Measurements from ENCODE around the gene ZNF692. TPM values are rescaled to one million over a fixed set of nuclear protein-coding genes. Genes with fewer than 3 reads are reported as not detected.

The ZNF692 gene
- total and polyA plus RNA-seq, 2 donors (not counting 3 experiments of a cell fraction or from before 2014, with no cell fraction given), result 32.6 to 36.6 TPM

DNA sequence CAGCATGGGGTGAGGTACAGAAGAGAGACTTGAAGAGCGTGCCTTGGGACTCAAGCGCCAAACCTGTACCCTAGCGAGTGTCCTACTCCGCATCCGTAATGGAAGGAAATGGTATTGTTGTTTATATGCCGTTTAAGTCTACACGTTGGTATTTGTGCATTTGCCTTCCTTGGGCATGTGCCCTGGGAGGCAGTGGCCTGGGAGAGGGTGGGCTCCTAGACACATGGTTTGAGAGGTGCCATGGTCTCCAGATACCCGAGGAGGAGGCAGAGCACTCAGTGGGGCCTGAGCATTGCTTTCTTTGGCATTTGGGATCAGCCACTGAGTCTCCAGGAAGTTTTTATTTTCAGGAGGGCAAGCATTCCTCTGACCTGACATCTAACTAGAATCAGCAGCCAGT lies 14.4 kb downstream of the ZNF692 start:
- Histone ChIP-seq H4K20me1 (replicated peaks; ENCODE audit: control insufficient read depth, extremely low read depth, insufficient read depth, low read length) (no peaks in the 10 kb centered on the region), H3K79me2 (ENCODE audit: control insufficient read depth, insufficient read depth, low read length) (peaks cover 12% of the 10 kb centered on the region), H3K4me3 (replicated peaks in 1 of 3; ENCODE audit: insufficient read depth in 1 of 3, low read depth in 1 of 3, low read length in 3 of 3) (no peak overlapping the region), H3K9me3 (replicated peaks; ENCODE audit: control insufficient read depth, insufficient read depth, low read length) (no peaks in the 10 kb centered on the region), H3K36me3 (ENCODE audit: control insufficient read depth in 2 of 2, extremely low read depth in 1 of 2, insufficient read depth in 2 of 2, low read length in 2 of 2) (peaks cover 6 to 22% of the 10 kb centered on the region in 2 experiments), H3K27me3 (ENCODE audit: control insufficient read depth in 2 of 2, insufficient read depth in 2 of 2, low read length in 2 of 2) (no peaks in the 10 kb centered on the region), H3K27ac (ENCODE audit: insufficient read depth, low read depth, low read length) (no peak overlapping the region), H3K9me1 (replicated peaks; ENCODE audit: control insufficient read depth, extremely low read depth, insufficient read depth, low read length) (no peaks in the 10 kb centered on the region), H3K9ac (replicated peaks; ENCODE audit: extremely low read depth, insufficient read depth, low read length) (no peak overlapping the region), H3K4me2 (ENCODE audit: insufficient read depth, low read length) (no peak overlapping the region), H3K4me1 (ENCODE audit: control insufficient read depth, extremely low read depth, insufficient read depth, low read length) (no peaks in the 10 kb centered on the region), H2AFZ (ENCODE audit: low read depth, low read length) (no peak overlapping the region)
- no TSS peak for BruUV-seq (replicated peaks)
- ChIA-PET CTCF (no interaction called here), POLR2A (no interaction called here)
- dilution Hi-C loops (cut with MboI; ENCODE audit: extremely low pct_ligation_motif_present, low sequenced_read_pairs), result no loop called here
- intact Hi-C loops (cut with micrococcal nuclease), result no loop called here
- FAIRE-seq (no peak), DNase-seq (ENCODE audit: low read depth, low spot score) (no peak)
- TF ChIP-seq, protein P1, sequence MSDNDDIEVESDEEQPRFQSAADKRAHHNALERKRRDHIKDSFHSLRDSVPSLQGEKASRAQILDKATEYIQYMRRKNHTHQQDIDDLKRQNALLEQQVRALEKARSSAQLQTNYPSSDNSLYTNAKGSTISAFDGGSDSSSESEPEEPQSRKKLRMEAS (IDR thresholded peaks at IDR 0.05; ENCODE audit: insufficient read depth, insufficient read length), result no peak
- TF ChIP-seq MYC (IDR thresholded peaks at IDR 0.05; ENCODE audit: low read depth, low read length) (no peak), FOS (IDR thresholded peaks at IDR 0.05; ENCODE audit: borderline replicate concordance, insufficient read depth, low read length) (no peak), JUN (IDR thresholded peaks at IDR 0.05; ENCODE audit: borderline replicate concordance, insufficient read depth, insufficient read length, low read depth) (no peak), EZH2 (IDR thresholded peaks at IDR 0.05; ENCODE audit: borderline replicate concordance, low read depth, low read length, severe bottlenecking) (no peak), GATA2 (IDR thresholded peaks at IDR 0.05; ENCODE audit: insufficient read depth, insufficient read length, low read depth, low read length) (no peak), POLR2A (IDR thresholded peaks at IDR 0.05; ENCODE audit: low read depth, low read length) (no peak), POLR2AphosphoS5 (IDR thresholded peaks at IDR 0.05; ENCODE audit: insufficient read depth, low read depth, low read length) (no peak)
- TF ChIP-seq, protein P2, sequence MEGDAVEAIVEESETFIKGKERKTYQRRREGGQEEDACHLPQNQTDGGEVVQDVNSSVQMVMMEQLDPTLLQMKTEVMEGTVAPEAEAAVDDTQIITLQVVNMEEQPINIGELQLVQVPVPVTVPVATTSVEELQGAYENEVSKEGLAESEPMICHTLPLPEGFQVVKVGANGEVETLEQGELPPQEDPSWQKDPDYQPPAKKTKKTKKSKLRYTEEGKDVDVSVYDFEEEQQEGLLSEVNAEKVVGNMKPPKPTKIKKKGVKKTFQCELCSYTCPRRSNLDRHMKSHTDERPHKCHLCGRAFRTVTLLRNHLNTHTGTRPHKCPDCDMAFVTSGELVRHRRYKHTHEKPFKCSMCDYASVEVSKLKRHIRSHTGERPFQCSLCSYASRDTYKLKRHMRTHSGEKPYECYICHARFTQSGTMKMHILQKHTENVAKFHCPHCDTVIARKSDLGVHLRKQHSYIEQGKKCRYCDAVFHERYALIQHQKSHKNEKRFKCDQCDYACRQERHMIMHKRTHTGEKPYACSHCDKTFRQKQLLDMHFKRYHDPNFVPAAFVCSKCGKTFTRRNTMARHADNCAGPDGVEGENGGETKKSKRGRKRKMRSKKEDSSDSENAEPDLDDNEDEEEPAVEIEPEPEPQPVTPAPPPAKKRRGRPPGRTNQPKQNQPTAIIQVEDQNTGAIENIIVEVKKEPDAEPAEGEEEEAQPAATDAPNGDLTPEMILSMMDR (IDR thresholded peaks at IDR 0.05; ENCODE audit: extremely low read depth in 1 of 2, insufficient read depth in 1 of 2, low read depth in 1 of 2, low read length in 2 of 2), result no peak
